PC-9 (cell line): Measurements from ENCODE around the gene MSI2. TPM values are rescaled to one million over a fixed set of nuclear protein-coding genes. Genes with fewer than 3 reads are reported as not detected.

Experiments used
- BruUV-seq: library from RNA; stranded (reverse); fragments of 400-500 nt; replicated peaks from 2 replicates; lab custom pipeline; 2021; lab: Mats Ljungman, UMichigan
- CTCF ChIA-PET: fragments of 300-600 bp; sonication (Branson Sonifier 250); formaldehyde crosslinking; loops from one replicate; lab custom pipeline; 2022; ENCODE audit warnings: antibody characterized with exemption; lab: Charles Lee
- POLR2A ChIA-PET: fragments of 300-600 bp; sonication (Branson Sonifier 250); formaldehyde crosslinking; loops from one replicate; lab custom pipeline; 2022; ENCODE audit warnings: antibody characterized with exemption; ENCODE audit not compliant: unreplicated experiment; lab: Charles Lee
- DNase-seq, 2 experiments: peaks; one replicate each; pipeline versions ENCODE4 v3.0.0 to v3.0.0-alpha.2; 2015 to 2022; ENCODE audit warnings: mixed read lengths in 1 of 2
- H2AFZ ChIP-seq: fragments of 200-600 bp; sonication (generic); 2 replicates; pipeline ENCODE4 v1.8.1; 2017; ENCODE audit warnings: antibody characterized with exemption
- H3F3A ChIP-seq: fragments of 200-600 bp; sonication (generic); 2 replicates; pipeline ENCODE4 v1.8.1; 2017; ENCODE audit warnings: antibody characterized with exemption, mild to moderate bottlenecking, low read depth; ENCODE audit not compliant: insufficient read depth
- H3K27ac ChIP-seq: fragments of 200-600 bp; sonication (generic); 2 replicates; pipeline ENCODE4 v1.6.1; 2016; ENCODE audit warnings: mixed run types
- H3K27me3 ChIP-seq: fragments of 200-600 bp; sonication (generic); 2 replicates; pipeline ENCODE4 v1.6.1; 2016; ENCODE audit warnings: low read depth, mixed run types; ENCODE audit not compliant: insufficient read depth
- H3K36me3 ChIP-seq: fragments of 200-600 bp; sonication (generic); 2 replicates; pipeline ENCODE4 v1.6.1; 2016; ENCODE audit warnings: low read depth, mixed run types
- H3K4me1 ChIP-seq: fragments of 200-600 bp; sonication (generic); replicated peaks from 2 replicates; pipeline ENCODE4 v1.6.1; 2016; ENCODE audit warnings: mixed run types; ENCODE audit not compliant: insufficient read depth
- H3K4me2 ChIP-seq: fragments of 200-600 bp; sonication (generic); 2 replicates; pipeline ENCODE4 v1.6.1; 2017; ENCODE audit warnings: mixed run types
- H3K4me3 ChIP-seq: fragments of 200-600 bp; sonication (generic); 2 replicates; pipeline ENCODE4 v1.6.1; 2016; ENCODE audit warnings: mixed run types
- H3K79me2 ChIP-seq: fragments of 200-600 bp; sonication (generic); 2 replicates; pipeline ENCODE4 v1.6.1; 2017; ENCODE audit warnings: low read depth, mixed run types
- H3K9me2 ChIP-seq: fragments of 200-600 bp; sonication (generic); 2 replicates; pipeline ENCODE4 v1.8.1; 2017; ENCODE audit warnings: mild to moderate bottlenecking; ENCODE audit not compliant: insufficient read depth
- H3K9me3 ChIP-seq: fragments of 200-600 bp; sonication (generic); 2 replicates; pipeline ENCODE4 v1.8.1; 2016; ENCODE audit warnings: low read depth; ENCODE audit not compliant: insufficient read depth
- H4K20me1 ChIP-seq: fragments of 200-600 bp; sonication (generic); 2 replicates; pipeline ENCODE4 v1.8.1; 2017; ENCODE audit not compliant: insufficient read depth
- CTCF ChIP-seq: fragments of 200-600 bp; sonication (generic); conservative IDR thresholded peaks from 2 replicates; pipeline ENCODE4 v1.6.1; 2017; ENCODE audit warnings: mixed run types, antibody characterized with exemption, mild to moderate bottlenecking, moderate library complexity
- EZH2 ChIP-seq: fragments of 200-600 bp; sonication (generic); IDR thresholded peaks from 2 replicates; pipeline ENCODE4 v1.8.0; 2017; ENCODE audit warnings: antibody characterized with exemption, low read depth
- intact Hi-C: fragments of 100-400 bp; cut with micrococcal nuclease; formaldehyde crosslinking; loops from one replicate; pipeline ENCODE4 v1.10.0; 2022; ENCODE audit not compliant: unreplicated experiment
- total RNA-seq: library from RNA; stranded (reverse); gene quantifications from 2 replicates; pipeline ENCODE4 v1.2.3, GENCODE V29; 2021

The MSI2 gene
- total RNA-seq, 1 experiment from 2014 or later: 15.7 TPM

GRCh38 chr17:57459286-57459915, 203.1 kb downstream of the MSI2 start:
- peaks cover 9% of the 10 kb centered on the region; the same call in 1 of the 2 replicates for H3K4me1 ChIP-seq
- TF ChIP-seq EZH2 (no peak), CTCF (no peak)
- H3K4me3 ChIP-seq: no peak overlapping the region
- no peaks in the 10 kb centered on the region for H3K9me3 ChIP-seq
- no peak overlapping the region for H3K4me2 ChIP-seq
- no peak overlapping the region for H3K27ac ChIP-seq
- DNase-seq: peak in 1 of 2 experiments; percentile 77
- no peaks in the 10 kb centered on the region for H3K36me3 ChIP-seq
- POLR2A ChIA-PET: no interaction called here
- CTCF ChIA-PET: no interaction called here
- no peaks in the 10 kb centered on the region for H3F3A ChIP-seq
- H3K27me3 ChIP-seq: peaks cover 25% of the 10 kb centered on the region; the same call in 1 of the 2 replicates
- H2AFZ ChIP-seq: no peak overlapping the region
- no peaks in the 10 kb centered on the region for H4K20me1 ChIP-seq
- H3K9me2 ChIP-seq: no peaks in the 10 kb centered on the region
- BruUV-seq: no TSS peak
- intact Hi-C loops: no loop called here
- H3K79me2 ChIP-seq: no peaks in the 10 kb centered on the region

GRCh38 chr17:57461082-57461481, 204.8 kb downstream of the MSI2 start:
- POLR2A ChIA-PET: no interaction called here
- no peaks in the 10 kb centered on the region for H3K79me2 ChIP-seq
- no peaks in the 10 kb centered on the region for H3F3A ChIP-seq
- H4K20me1 ChIP-seq: no peaks in the 10 kb centered on the region
- H3K4me1 ChIP-seq: peaks cover 9% of the 10 kb centered on the region; the same call in 1 of the 2 replicates
- TF ChIP-seq CTCF (no peak), EZH2 (no peak)
- no peak overlapping the region for H2AFZ ChIP-seq
- peak in 1 of 2 experiments; percentile 43 for DNase-seq
- no peak overlapping the region for H3K4me3 ChIP-seq
- H3K27ac ChIP-seq: no peak overlapping the region
- H3K4me2 ChIP-seq: no peak overlapping the region
- CTCF ChIA-PET: no interaction called here
- H3K9me2 ChIP-seq: no peaks in the 10 kb centered on the region
- H3K27me3 ChIP-seq: peaks cover 26% of the 10 kb centered on the region
- H3K9me3 ChIP-seq: no peaks in the 10 kb centered on the region
- no peaks in the 10 kb centered on the region for H3K36me3 ChIP-seq
- intact Hi-C loops: no loop called here
- no TSS peak for BruUV-seq

DNA sequence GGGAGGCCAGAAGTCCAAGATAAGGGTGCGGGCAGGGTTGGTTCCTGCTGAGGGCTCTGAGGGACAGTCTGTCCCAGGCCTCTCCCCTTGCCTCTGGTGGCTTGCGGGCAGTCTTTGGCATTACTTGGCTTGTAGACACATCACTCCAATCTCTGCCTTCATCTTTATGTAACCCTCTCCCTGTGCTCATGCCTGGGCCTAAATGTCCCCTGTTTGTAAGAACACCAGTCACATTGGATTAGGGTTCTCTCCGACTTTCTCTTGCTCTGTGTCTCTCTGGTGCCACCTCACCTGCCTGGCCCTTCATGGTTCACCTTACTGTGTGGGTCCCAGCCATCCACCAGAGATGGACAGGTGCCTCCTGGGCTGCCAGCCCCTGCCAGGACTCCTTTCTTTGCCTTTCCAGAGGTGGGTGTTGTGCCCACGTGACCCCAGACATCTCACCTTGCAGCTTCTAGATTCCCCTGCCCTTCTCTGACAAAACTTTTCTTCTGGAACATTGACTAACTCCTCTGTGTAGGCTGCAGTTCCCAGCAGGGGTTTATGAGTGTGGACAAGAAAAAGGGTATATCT, 205.8 kb downstream of the MSI2 start:
- Histone ChIP-seq H3K4me3 (no peak overlapping the region), H3K36me3 (no peaks in the 10 kb centered on the region), H3K27me3 (peaks cover 36% of the 10 kb centered on the region), H3F3A (no peaks in the 10 kb centered on the region), H3K4me2 (no peak overlapping the region), H3K4me1 (peaks cover 9% of the 10 kb centered on the region; the same call in 1 of the 2 replicates), H3K9me3 (no peaks in the 10 kb centered on the region), H3K9me2 (no peaks in the 10 kb centered on the region), H4K20me1 (no peaks in the 10 kb centered on the region; the same call in 1 of the 2 replicates), H2AFZ (no peak overlapping the region), H3K79me2 (no peaks in the 10 kb centered on the region), H3K27ac (no peak overlapping the region)
- BruUV-seq: no TSS peak
- DNase-seq: no peak
- ChIA-PET POLR2A (no interaction called here), CTCF (no interaction called here)
- TF ChIP-seq CTCF (no peak), EZH2 (no peak)
- intact Hi-C loops: no loop called here
